ENCODE data around the gene MLXIPL.

GRCh38 chr7:73572767-73573186 lies 51.5 kb downstream of the MLXIPL start:
- TF ChIP-seq CTCF (IDR thresholded peaks at IDR 0.05; ENCODE audit: low read depth, low read length) (no peak), POLR2A (IDR thresholded peaks at IDR 0.05; ENCODE audit: extremely low read depth, insufficient read length) (no peak), MYC (IDR thresholded peaks at IDR 0.05; ENCODE audit: low read depth, low read length) (no peak)

All from NB4 (cell line).